Neutrophil (primary cell): Measurements from ENCODE around the gene GPR78.

Experiments used
- H3K27ac ChIP-seq: fragments of 200-600 bp; sonication (generic); 2 replicates; pipeline ENCODE4 v1.5.1; 2016; ENCODE audit warnings: mild to moderate bottlenecking, moderate library complexity
- H3K27me3 ChIP-seq: fragments of 200-600 bp; sonication (generic); 2 replicates; pipeline ENCODE4 v1.6.0; 2016; ENCODE audit warnings: mild to moderate bottlenecking
- H3K36me3 ChIP-seq: fragments of 200-600 bp; sonication (generic); 2 replicates; pipeline ENCODE4 v1.5.1; 2017
- H3K4me1 ChIP-seq, 2 experiments: fragments of 200-600 bp in 1 of 2; sonication (generic) in 1 of 2; 1 replicate in 1 of 2; 2 replicates in 1 of 2; pipeline versions ENCODE4 v1.5.1 to v1.6.1; 2013 to 2016; ENCODE audit warnings: low read depth in 1 of 2, low read length in 1 of 2, mild to moderate bottlenecking in 1 of 2, moderate library complexity in 1 of 2; ENCODE audit not compliant: control insufficient read depth in 1 of 2, insufficient read depth in 1 of 2
- H3K4me3 ChIP-seq, 2 experiments: fragments of 200-600 bp in 1 of 2; sonication (generic) in 1 of 2; 1 replicate in 1 of 2; 2 replicates in 1 of 2; pipeline ENCODE4 v1.5.1; 2013 to 2016; ENCODE audit warnings: low read depth in 1 of 2, low read length in 1 of 2, mild to moderate bottlenecking in 1 of 2, moderate library complexity in 1 of 2
- H3K9me3 ChIP-seq: fragments of 200-600 bp; sonication (generic); 2 replicates; pipeline ENCODE4 v1.5.1; 2016
- TF ChIP-seq, protein P1 (sequence below): fragments of 200-600 bp; sonication (generic); IDR thresholded peaks from 2 replicates; pipeline ENCODE4 v1.5.1; 2016; ENCODE audit warnings: antibody characterized with exemption

GPR78 gene, protein sequence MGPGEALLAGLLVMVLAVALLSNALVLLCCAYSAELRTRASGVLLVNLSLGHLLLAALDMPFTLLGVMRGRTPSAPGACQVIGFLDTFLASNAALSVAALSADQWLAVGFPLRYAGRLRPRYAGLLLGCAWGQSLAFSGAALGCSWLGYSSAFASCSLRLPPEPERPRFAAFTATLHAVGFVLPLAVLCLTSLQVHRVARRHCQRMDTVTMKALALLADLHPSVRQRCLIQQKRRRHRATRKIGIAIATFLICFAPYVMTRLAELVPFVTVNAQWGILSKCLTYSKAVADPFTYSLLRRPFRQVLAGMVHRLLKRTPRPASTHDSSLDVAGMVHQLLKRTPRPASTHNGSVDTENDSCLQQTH

DNA sequence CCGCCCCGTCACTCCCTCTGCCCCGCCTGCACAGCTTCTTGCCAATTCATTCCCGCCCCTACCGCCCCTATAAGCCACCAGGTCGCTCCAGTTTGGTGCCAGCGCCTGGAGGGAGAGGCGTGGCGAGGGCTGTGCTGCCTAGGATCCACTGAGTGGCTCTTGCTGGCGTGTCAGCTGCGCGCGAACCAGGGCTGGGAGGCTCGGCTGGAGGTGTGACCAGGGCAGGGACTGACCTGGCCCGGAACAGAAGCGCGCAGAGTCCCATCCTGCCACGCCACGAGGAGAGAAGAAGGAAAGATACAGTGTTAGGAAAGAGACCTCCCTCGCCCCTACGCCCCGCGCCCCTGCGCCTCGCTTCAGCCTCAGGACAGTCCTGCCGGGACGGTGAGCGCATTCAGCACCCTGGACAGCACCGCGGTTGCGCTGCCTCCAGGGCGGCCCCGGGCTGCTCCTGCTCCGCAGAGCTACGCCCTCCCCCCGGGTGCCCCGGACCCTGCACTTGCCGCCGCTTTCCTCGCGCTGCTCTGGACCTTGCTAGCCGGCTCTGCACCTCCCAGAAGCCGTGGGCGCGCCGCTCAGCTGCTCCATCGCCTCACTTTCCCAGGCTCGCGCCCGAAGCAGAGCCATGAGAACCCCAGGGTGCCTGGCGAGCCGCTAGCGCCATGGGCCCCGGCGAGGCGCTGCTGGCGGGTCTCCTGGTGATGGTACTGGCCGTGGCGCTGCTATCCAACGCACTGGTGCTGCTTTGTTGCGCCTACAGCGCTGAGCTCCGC is at the start of gene GPR78:
TSS of gene GPR78 (plus strand) at position 72 of the 773 bp plus-strand sequence. CDS start at position 663, 591 bp downstream.
- Histone ChIP-seq H3K4me1 (no peaks in the 10 kb centered on the region), H3K27ac (no peak within 1 kb of the TSS), H3K9me3 (no peaks in the 10 kb centered on the region), H3K4me3 (no peak within 1 kb of the TSS), H3K27me3 (peaks cover 53% of the 10 kb centered on the region), H3K36me3 (no peaks in the 10 kb centered on the region)
- TF ChIP-seq, protein P1, sequence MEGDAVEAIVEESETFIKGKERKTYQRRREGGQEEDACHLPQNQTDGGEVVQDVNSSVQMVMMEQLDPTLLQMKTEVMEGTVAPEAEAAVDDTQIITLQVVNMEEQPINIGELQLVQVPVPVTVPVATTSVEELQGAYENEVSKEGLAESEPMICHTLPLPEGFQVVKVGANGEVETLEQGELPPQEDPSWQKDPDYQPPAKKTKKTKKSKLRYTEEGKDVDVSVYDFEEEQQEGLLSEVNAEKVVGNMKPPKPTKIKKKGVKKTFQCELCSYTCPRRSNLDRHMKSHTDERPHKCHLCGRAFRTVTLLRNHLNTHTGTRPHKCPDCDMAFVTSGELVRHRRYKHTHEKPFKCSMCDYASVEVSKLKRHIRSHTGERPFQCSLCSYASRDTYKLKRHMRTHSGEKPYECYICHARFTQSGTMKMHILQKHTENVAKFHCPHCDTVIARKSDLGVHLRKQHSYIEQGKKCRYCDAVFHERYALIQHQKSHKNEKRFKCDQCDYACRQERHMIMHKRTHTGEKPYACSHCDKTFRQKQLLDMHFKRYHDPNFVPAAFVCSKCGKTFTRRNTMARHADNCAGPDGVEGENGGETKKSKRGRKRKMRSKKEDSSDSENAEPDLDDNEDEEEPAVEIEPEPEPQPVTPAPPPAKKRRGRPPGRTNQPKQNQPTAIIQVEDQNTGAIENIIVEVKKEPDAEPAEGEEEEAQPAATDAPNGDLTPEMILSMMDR = no peak

DNA sequence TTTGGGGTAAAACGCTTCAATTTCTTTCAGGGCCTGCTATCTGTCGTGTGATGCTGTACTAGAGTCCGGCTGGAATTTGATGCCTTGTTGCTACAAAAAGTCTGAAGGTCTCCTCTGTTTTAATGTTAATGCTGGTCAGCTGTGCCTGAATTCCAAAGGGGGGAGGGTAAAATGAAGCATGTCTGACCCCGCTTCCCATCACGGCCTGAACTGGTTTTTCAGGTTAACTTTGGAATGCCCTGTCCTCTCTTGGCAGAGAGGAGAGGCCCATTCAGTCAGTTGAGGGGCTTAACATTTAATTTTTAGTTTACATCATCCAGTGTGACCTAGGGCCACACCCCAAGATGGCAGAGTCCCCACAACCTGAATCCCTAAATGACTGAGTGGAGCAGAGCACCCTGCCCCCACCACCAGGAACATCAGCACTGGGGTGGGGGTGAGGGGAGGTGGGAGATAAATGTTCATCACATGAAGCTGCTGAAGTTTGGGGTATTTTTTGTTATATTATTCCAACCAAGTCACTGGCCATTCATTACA is 47.9 kb upstream of the GPR78 start:
- Histone ChIP-seq H3K27ac (no peak overlapping the region), H3K4me1 (no peaks in the 10 kb centered on the region), H3K9me3 (no peaks in the 10 kb centered on the region), H3K36me3 (no peaks in the 10 kb centered on the region), H3K4me3 (no peak overlapping the region), H3K27me3 (no peaks in the 10 kb centered on the region)
- TF ChIP-seq, protein P1 = no peak

DNA sequence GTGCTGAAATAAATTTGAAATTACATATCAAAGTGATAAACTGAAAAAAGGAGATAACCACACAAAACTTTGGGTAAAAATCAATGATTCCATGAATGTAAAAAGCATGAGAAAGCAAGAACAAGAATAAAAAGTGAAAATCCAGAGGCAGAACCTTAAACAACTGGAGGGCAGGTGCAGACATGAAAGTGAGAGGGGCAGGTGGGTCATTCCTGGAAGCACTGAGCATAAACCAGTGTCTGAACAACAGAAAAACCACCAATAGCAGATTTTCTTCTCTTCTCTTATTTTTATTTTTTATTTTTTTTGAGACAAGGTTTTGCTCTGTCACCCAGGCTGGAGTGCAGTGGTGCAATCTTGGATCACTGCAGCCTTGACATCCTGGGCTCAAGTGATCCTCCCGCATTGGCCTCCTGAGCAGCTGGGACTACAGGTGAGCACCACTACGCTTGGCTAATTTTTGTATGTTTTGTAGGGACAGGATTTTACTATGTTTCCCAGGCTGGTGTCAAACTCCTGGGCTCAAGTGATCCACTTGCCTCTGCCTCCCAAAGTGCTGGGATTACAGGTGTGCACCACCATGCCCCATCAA is 46.8 kb upstream of the GPR78 start:
- H3K4me3 ChIP-seq = no peak overlapping the region
- no peak overlapping the region for H3K27ac ChIP-seq
- H3K27me3 ChIP-seq = no peaks in the 10 kb centered on the region
- no peaks in the 10 kb centered on the region for H3K9me3 ChIP-seq
- H3K4me1 ChIP-seq = no peaks in the 10 kb centered on the region
- H3K36me3 ChIP-seq = no peaks in the 10 kb centered on the region
- TF ChIP-seq, protein P1 = no peak

DNA sequence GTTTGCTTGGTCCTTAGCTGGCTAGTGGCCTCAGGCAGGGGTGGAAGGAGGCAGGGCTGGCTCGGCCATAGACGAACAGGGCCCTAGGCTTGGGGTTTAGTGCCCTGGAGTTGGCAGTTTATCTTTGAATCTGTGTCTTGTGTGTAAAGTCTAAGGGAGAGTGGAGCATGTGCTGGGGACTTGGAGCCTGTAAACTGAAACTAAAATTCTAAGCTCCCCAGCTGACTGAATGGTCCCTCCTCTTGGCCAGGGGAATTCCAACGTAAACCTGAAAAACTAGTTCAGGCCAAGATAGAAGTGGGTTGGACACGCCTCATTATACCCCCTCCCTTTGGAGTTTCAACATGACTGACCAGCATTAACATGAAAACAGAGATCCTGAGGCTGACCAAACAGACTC is 46.1 kb upstream of the GPR78 start:
- Histone ChIP-seq H3K9me3 (no peaks in the 10 kb centered on the region), H3K36me3 (no peaks in the 10 kb centered on the region), H3K27ac (no peak overlapping the region), H3K4me3 (no peak overlapping the region), H3K27me3 (no peaks in the 10 kb centered on the region), H3K4me1 (no peaks in the 10 kb centered on the region)
- TF ChIP-seq, protein P1 = no peak

DNA sequence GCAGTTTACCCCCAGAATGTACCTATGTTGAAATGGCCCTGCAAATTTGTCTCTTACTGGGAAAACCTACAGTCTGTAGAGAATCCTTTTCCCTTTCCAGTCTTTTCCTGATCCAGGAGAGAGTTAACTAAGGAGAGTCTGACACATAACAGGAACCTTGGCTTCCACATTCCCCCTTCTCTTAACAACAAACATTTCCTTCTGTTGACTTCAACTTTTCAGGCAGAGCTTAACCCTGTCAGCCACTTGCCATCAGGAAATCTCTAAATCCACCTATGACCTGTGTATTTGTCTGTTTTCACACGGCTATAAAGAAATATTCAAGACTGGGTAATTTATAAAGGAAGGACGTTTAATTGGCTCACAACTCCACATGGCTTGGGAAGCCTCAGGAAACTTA is 45.6 kb upstream of the GPR78 start:
- Histone ChIP-seq H3K27ac (no peak overlapping the region), H3K36me3 (no peaks in the 10 kb centered on the region), H3K4me1 (no peaks in the 10 kb centered on the region), H3K4me3 (no peak overlapping the region), H3K9me3 (no peaks in the 10 kb centered on the region), H3K27me3 (no peaks in the 10 kb centered on the region)
- TF ChIP-seq, protein P1 = no peak
